ENCODE results near the gene DCUN1D1.

The DCUN1D1 gene

GRCh38 chr3:182965861-182966366 lies 14.4 kb downstream of the DCUN1D1 start:
- DNase-seq (ENCODE audit: insufficient read length, low spot score) (no peak), FAIRE-seq (no peak)
- TF ChIP-seq POLR2A (IDR thresholded peaks at IDR 0.05; ENCODE audit: low read depth, low read length), result no peak

- no peak for FAIRE-seq
These were observed 16.2 kb downstream of the DCUN1D1 start for GRCh38 chr3:182964179-182964578.

GRCh38 chr3:182962166-182962565 lies 18.2 kb downstream of the DCUN1D1 start:
- FAIRE-seq (peak; percentile 83), DNase-seq (ENCODE audit: insufficient read length, low spot score) (no peak)

More at GRCh38 chr3:182964179-182964578, 16.2 kb downstream of the DCUN1D1 start:
- no peak for DNase-seq (ENCODE audit: insufficient read length, low spot score)
- no peak for TF ChIP-seq POLR2A (IDR thresholded peaks at IDR 0.05; ENCODE audit: low read depth, low read length)

GRCh38 chr3:182959474-182960350 lies 20.6 kb downstream of the DCUN1D1 start:
- TF ChIP-seq POLR2A (IDR thresholded peaks at IDR 0.05; ENCODE audit: low read depth, low read length), result no peak
- FAIRE-seq (peak; percentile 91), DNase-seq (ENCODE audit: insufficient read length, low spot score) (no peak)

More at GRCh38 chr3:182962166-182962565, 18.2 kb downstream of the DCUN1D1 start:
- TF ChIP-seq POLR2A (IDR thresholded peaks at IDR 0.05; ENCODE audit: low read depth, low read length), result no peak

- FAIRE-seq, result no peak
- no peak for DNase-seq (ENCODE audit: insufficient read length, low spot score)
- no peak for TF ChIP-seq POLR2A (IDR thresholded peaks at IDR 0.05; ENCODE audit: low read depth, low read length)
These were observed 22.6 kb downstream of the DCUN1D1 start for GRCh38 chr3:182957676-182958266.

- DNase-seq (ENCODE audit: insufficient read length, low spot score), result no peak
These were observed 23.1 kb downstream of the DCUN1D1 start for GRCh38 chr3:182957226-182957625.

GRCh38 chr3:182954553-182955235 lies 25.6 kb downstream of the DCUN1D1 start:
- TF ChIP-seq POLR2A (IDR thresholded peaks at IDR 0.05; ENCODE audit: low read depth, low read length), result no peak
- FAIRE-seq (peak; percentile 81), DNase-seq (ENCODE audit: insufficient read length, low spot score) (no peak)

More at GRCh38 chr3:182957226-182957625, 23.1 kb downstream of the DCUN1D1 start:
- TF ChIP-seq POLR2A (IDR thresholded peaks at IDR 0.05; ENCODE audit: low read depth, low read length), result no peak
- no peak for FAIRE-seq

GRCh38 chr3:182949688-182950087 lies 30.6 kb downstream of the DCUN1D1 start:
- TF ChIP-seq POLR2A (IDR thresholded peaks at IDR 0.05; ENCODE audit: low read depth, low read length), result no peak
- FAIRE-seq, result no peak
- no peak for DNase-seq (ENCODE audit: insufficient read length, low spot score)

GRCh38 chr3:182948305-182948704 lies 32.0 kb downstream of the DCUN1D1 start:
- no peak for TF ChIP-seq POLR2A (IDR thresholded peaks at IDR 0.05; ENCODE audit: low read depth, low read length)
- FAIRE-seq, result peak; percentile 57
- DNase-seq (ENCODE audit: insufficient read length, low spot score), result no peak

GRCh38 chr3:182947888-182948287 lies 32.5 kb downstream of the DCUN1D1 start:
- DNase-seq (ENCODE audit: insufficient read length, low spot score) (no peak), FAIRE-seq (peak; percentile 41)
- TF ChIP-seq POLR2A (IDR thresholded peaks at IDR 0.05; ENCODE audit: low read depth, low read length), result no peak

- DNase-seq (ENCODE audit: insufficient read length, low spot score) (no peak), FAIRE-seq (no peak)
- no peak for TF ChIP-seq POLR2A (IDR thresholded peaks at IDR 0.05; ENCODE audit: low read depth, low read length)
These were observed 38.6 kb downstream of the DCUN1D1 start for GRCh38 chr3:182941719-182942118.

- no peak for FAIRE-seq
- TF ChIP-seq POLR2A (IDR thresholded peaks at IDR 0.05; ENCODE audit: low read depth, low read length), result no peak
- DNase-seq (ENCODE audit: insufficient read length, low spot score), result no peak
These were observed 40.0 kb downstream of the DCUN1D1 start for GRCh38 chr3:182940266-182940808.

GRCh38 chr3:182937293-182938051 lies 42.9 kb downstream of the DCUN1D1 start:
- no peak for DNase-seq (ENCODE audit: insufficient read length, low spot score)
- peak; percentile 75 for FAIRE-seq
- no peak for TF ChIP-seq POLR2A (IDR thresholded peaks at IDR 0.05; ENCODE audit: low read depth, low read length)
